Fibroblast of lung (primary cell): ENCODE data around the gene PHF20. TPM values are rescaled to one million over a fixed set of nuclear protein-coding genes. Genes with fewer than 3 reads are reported as not detected.

Experiments used
- DNase-seq, 2 donors: peaks; one replicate each; pipeline versions ENCODE4 v3.0.0 to v3.0.0-alpha.2; 2010; ENCODE audit warnings: low read depth in 2 of 2
- H2AFZ ChIP-seq: 2 replicates; pipeline ENCODE4 v1.5.1; 2012; ENCODE audit warnings: low read length, control low read depth, inconsistent platforms
- H3K27ac ChIP-seq: 2 replicates; pipeline ENCODE4 v1.5.1; 2011; ENCODE audit warnings: low read length, control low read depth; ENCODE audit not compliant: insufficient read depth
- H3K27me3 ChIP-seq: 2 replicates; pipeline ENCODE4 v1.5.1; 2011; ENCODE audit warnings: mild to moderate bottlenecking, low read length; ENCODE audit not compliant: control insufficient read depth, insufficient read depth
- H3K36me3 ChIP-seq: 2 replicates; pipeline ENCODE4 v1.5.1; 2011; ENCODE audit warnings: low read length; ENCODE audit not compliant: control insufficient read depth, insufficient read depth
- H3K4me1 ChIP-seq: 2 replicates; pipeline ENCODE4 v1.5.1; 2011; ENCODE audit warnings: low read length; ENCODE audit not compliant: control insufficient read depth, insufficient read depth; ENCODE audit errors: extremely low read depth
- H3K4me2 ChIP-seq: 2 replicates; pipeline ENCODE4 v1.5.1; 2011; ENCODE audit warnings: low read length, control low read depth; ENCODE audit not compliant: insufficient read depth; ENCODE audit errors: extremely low read depth
- H3K4me3 ChIP-seq, 4 experiments: fragments of 200-600 bp in 1 of 4; sonication (generic) in 1 of 4; replicated peaks in 1 of 4; 2 replicates each; pipeline ENCODE4 v1.5.1; 2011 to 2016; ENCODE audit warnings: low read length in 4 of 4, low read depth in 3 of 4, mild to moderate bottlenecking in 3 of 4, control low read depth in 2 of 4, inconsistent platforms in 1 of 4, mixed read lengths in 1 of 4; ENCODE audit not compliant: insufficient read depth in 1 of 4; ENCODE audit errors: control extremely low read depth in 1 of 4
- H3K79me2 ChIP-seq: 2 replicates; pipeline ENCODE4 v1.5.1; 2012; ENCODE audit warnings: mild to moderate bottlenecking, low read length, inconsistent platforms; ENCODE audit not compliant: control insufficient read depth, insufficient read depth
- H3K9ac ChIP-seq: 2 replicates; pipeline ENCODE4 v1.5.1; 2011; ENCODE audit warnings: mild to moderate bottlenecking, low read length, control low read depth; ENCODE audit not compliant: insufficient read depth
- H3K9me3 ChIP-seq: 2 replicates; pipeline ENCODE4 v1.5.1; 2012; ENCODE audit warnings: low read depth, low read length; ENCODE audit not compliant: control insufficient read depth, insufficient read depth
- H4K20me1 ChIP-seq: 2 replicates; pipeline ENCODE4 v1.5.1; 2011; ENCODE audit warnings: low read length; ENCODE audit not compliant: control insufficient read depth, insufficient read depth; ENCODE audit errors: extremely low read depth
- CTCF ChIP-seq, 2 donors: IDR thresholded peaks in 1 of 2; conservative IDR thresholded peaks in 1 of 2; 1 replicate in 1 of 2; 2 replicates in 1 of 2; pipeline ENCODE4 v1.5.1; 2011 to 2012; ENCODE audit warnings: low read length in 2 of 2, control low read depth in 1 of 2, inconsistent platforms in 1 of 2, low read depth in 1 of 2, mild to moderate bottlenecking in 1 of 2
- EZH2 ChIP-seq: IDR thresholded peaks from 2 replicates; pipeline ENCODE4 v1.5.1; 2012; ENCODE audit warnings: low read length, control low read depth, mild to moderate bottlenecking; ENCODE audit errors: missing control alignments
- polyA plus RNA-seq, 2 donors: library from polyadenylated mRNA; depleted of rRNA in 1 of 2; stranded (reverse) in 1 of 2; unstranded in 1 of 2; fragments of >200 nt; gene quantifications; 2 replicates each; pipeline ENCODE4 v1.2.1, GENCODE V29; 2011 to 2012; ENCODE audit warnings: missing spikeins in 1 of 2
- total RNA-seq: library from RNA; depleted of rRNA; stranded (reverse); fragments of >200 nt; gene quantifications from 2 replicates; pipeline ENCODE4 v1.2.1, GENCODE V29; 2014

The PHF20 gene
- total and polyA plus RNA-seq, 2 donors (not counting 1 experiment from before 2014, with no cell fraction given) = 31.4 to 40.1 TPM

DNA sequence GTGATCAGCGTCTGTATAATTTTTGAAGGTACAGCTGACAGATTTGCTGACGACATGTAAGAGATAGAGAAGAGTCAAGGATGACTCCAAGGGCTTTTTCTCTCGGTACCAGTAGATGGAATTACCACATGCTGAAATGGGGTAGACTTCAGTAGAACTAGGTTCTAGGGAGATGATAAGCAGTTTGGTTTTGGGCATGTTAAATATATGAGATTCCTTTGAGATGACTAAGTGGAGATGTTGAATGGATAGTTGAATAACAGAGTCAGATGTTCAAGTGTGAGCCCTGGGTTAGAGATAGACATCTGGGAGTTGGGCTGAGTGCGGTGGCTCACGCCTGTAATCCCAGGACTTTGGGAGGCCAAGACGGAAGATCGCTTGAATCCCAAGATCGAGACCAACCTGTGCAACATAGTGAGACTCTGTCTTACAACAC, 50.0 kb downstream of the PHF20 start:
- no peak overlapping the region for H3K4me3 ChIP-seq
- TF ChIP-seq EZH2 (no peak), CTCF (conservative IDR thresholded peaks at IDR 0.05 in 1 of 2, IDR thresholded peaks at IDR 0.05 in 1 of 2; ENCODE audit: low read depth in 1 of 2, low read length in 2 of 2) (no peak)
- peak; percentile 52 to 92 for DNase-seq

DNA sequence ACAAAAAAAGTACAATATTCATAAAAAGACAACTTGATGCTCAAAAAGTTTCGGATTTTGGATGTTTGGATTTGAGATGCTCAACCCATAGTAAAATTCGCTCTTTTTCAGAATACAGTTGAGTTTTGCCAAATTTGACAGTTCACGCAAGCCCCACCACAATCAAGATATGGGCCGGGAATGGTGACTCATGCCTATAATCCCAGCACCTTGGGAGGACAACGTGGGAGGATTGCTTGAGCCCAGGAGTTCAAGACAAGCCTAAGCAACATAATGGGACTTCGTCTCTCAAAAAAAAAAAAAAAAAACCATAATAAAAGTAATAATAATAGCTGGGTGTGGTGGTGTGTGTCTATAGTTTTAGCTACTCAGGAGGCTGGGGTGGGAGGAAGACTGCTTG, 51.3 kb downstream of the PHF20 start:
- Histone ChIP-seq H3K4me3 (no peak overlapping the region), H3K27ac (no peak overlapping the region), H2AFZ (no peak overlapping the region), H4K20me1 (no peaks in the 10 kb centered on the region), H3K36me3 (no peaks in the 10 kb centered on the region), H3K4me2 (no peak overlapping the region), H3K79me2 (peaks cover 1% of the 10 kb centered on the region), H3K27me3 (no peaks in the 10 kb centered on the region), H3K9me3 (no peaks in the 10 kb centered on the region), H3K9ac (no peak overlapping the region), H3K4me1 (peaks cover 16% of the 10 kb centered on the region)
- TF ChIP-seq CTCF (conservative IDR thresholded peaks at IDR 0.05 in 1 of 2, IDR thresholded peaks at IDR 0.05 in 1 of 2; ENCODE audit: low read depth in 1 of 2, low read length in 2 of 2) (no peak), EZH2 (no peak)
- peak in 1 of 2 donors; percentile 67 for DNase-seq

More for the DNA sequence above, 50.0 kb downstream of the PHF20 start:
- H3K79me2 ChIP-seq = peaks cover 1% of the 10 kb centered on the region
- H3K9me3 ChIP-seq = no peaks in the 10 kb centered on the region
- H3K4me2 ChIP-seq = peak overlapping the region; percentile 27
- H3K27me3 ChIP-seq = no peaks in the 10 kb centered on the region
- H3K27ac ChIP-seq = peak overlapping the region; percentile 31
- H3K4me1 ChIP-seq = peaks cover 16% of the 10 kb centered on the region
- H4K20me1 ChIP-seq = no peaks in the 10 kb centered on the region
- H3K9ac ChIP-seq = no peak overlapping the region
- no peaks in the 10 kb centered on the region for H3K36me3 ChIP-seq
- H2AFZ ChIP-seq = no peak overlapping the region

DNA sequence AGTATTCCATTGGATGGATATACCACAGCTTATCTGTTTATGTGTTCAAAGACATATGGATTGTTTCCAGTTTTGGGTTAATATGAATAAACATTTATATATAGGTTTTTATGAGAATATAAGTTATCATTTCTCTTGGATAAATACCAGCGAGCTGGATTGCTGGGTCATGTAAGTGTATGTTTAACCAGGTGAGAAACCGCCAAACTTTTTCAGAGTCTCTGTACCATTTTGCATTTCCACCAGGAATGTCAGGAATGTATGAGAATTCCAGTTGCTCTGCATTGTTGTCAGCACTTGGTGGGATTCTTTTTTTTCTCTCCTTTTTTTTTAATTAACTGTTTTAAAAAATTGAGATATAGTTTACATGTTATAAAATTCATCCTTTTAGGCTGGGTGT, 52.1 kb downstream of the PHF20 start:
- H3K27me3 ChIP-seq = no peaks in the 10 kb centered on the region
- no peak overlapping the region for H3K9ac ChIP-seq
- no peaks in the 10 kb centered on the region for H3K36me3 ChIP-seq
- H3K79me2 ChIP-seq = peaks cover 1% of the 10 kb centered on the region
- H3K27ac ChIP-seq = no peak overlapping the region
- H4K20me1 ChIP-seq = no peaks in the 10 kb centered on the region
- H3K4me2 ChIP-seq = no peak overlapping the region
- no peaks in the 10 kb centered on the region for H3K9me3 ChIP-seq
- peak in 1 of 2 donors; percentile 41 for DNase-seq
- no peak for TF ChIP-seq EZH2
- no peak for TF ChIP-seq CTCF (conservative IDR thresholded peaks at IDR 0.05 in 1 of 2, IDR thresholded peaks at IDR 0.05 in 1 of 2; ENCODE audit: low read depth in 1 of 2, low read length in 2 of 2)
- H3K4me3 ChIP-seq = no peak overlapping the region
- H3K4me1 ChIP-seq = peaks cover 16% of the 10 kb centered on the region
- no peak overlapping the region for H2AFZ ChIP-seq
